CD4-positive, alpha-beta T cell treated with Interleukin-2 at 100 ng/mL for 4 hours (primary cell): ENCODE results near the gene SH3D19.
"Not testable (repeated sequence)": the region's sequence is repeated elsewhere in the genome, so short reads cannot be mapped to it uniquely, and the experiment has no call there.

Experiments used
- DNase-seq: peaks from one replicate; pipeline ENCODE4 v3.0.0-alpha.2; 2020; ENCODE audit warnings: low spot score

SH3D19 gene

GRCh38 chr4:151321586-151321985 lies 3.8 kb downstream of the SH3D19 start:
- no peak for DNase-seq

- DNase-seq, result no peak
These were observed 5.9 kb downstream of the SH3D19 start for GRCh38 chr4:151319490-151319889.

- no peak for DNase-seq
These were observed 6.9 kb downstream of the SH3D19 start for GRCh38 chr4:151318307-151319006.

GRCh38 chr4:151316645-151317044 lies 8.8 kb downstream of the SH3D19 start:
- no peak for DNase-seq

- DNase-seq, result no peak
These were observed 10.1 kb downstream of the SH3D19 start for GRCh38 chr4:151315212-151315886.

- no peak for DNase-seq
These were observed 10.9 kb downstream of the SH3D19 start for GRCh38 chr4:151314479-151314878.

- no peak for DNase-seq
These were observed 11.4 kb downstream of the SH3D19 start for GRCh38 chr4:151314010-151314355.

GRCh38 chr4:151313306-151314009 lies 11.9 kb downstream of the SH3D19 start:
- DNase-seq, result no peak

- DNase-seq, result no peak
These were observed 15.2 kb downstream of the SH3D19 start for GRCh38 chr4:151310124-151310728.

GRCh38 chr4:151304755-151305154 lies 20.6 kb downstream of the SH3D19 start:
- DNase-seq, result no peak

GRCh38 chr4:151304226-151304625 lies 21.2 kb downstream of the SH3D19 start:
- DNase-seq, result no peak

GRCh38 chr4:151302432-151302831 lies 23.0 kb downstream of the SH3D19 start:
- no peak for DNase-seq

GRCh38 chr4:151297170-151297569 lies 28.2 kb downstream of the SH3D19 start:
- DNase-seq, result no peak

- no peak for DNase-seq
These were observed 29.2 kb downstream of the SH3D19 start for GRCh38 chr4:151296227-151296626.

GRCh38 chr4:151294833-151295496 lies 30.4 kb downstream of the SH3D19 start:
- DNase-seq, result no peak

- no peak for DNase-seq
These were observed 33.4 kb downstream of the SH3D19 start for GRCh38 chr4:151292038-151292437.

GRCh38 chr4:151291485-151291884 lies 33.9 kb downstream of the SH3D19 start:
- DNase-seq, result no peak

GRCh38 chr4:151287409-151287808 lies 38.0 kb downstream of the SH3D19 start:
- DNase-seq, result no peak

GRCh38 chr4:151284534-151285245 lies 40.7 kb downstream of the SH3D19 start:
- no peak for DNase-seq

- DNase-seq, result peak; percentile 5
These were observed 48.4 kb downstream of the SH3D19 start, which contains the start of gene PRSS48 for GRCh38 chr4:151276787-151277562. TSS of gene PRSS48 (plus strand) at chr4:151277161. CDS start at chr4:151277173, 12 bp downstream.

- DNase-seq, result not testable (repeated sequence)
These were observed 56.5 kb downstream of the SH3D19 start for GRCh38 chr4:151268905-151269304.
